NOMO-1 treated with DMSO at 0.1 percent for 48 hours (cell line): ENCODE data around the gene C1orf146.
A peak's percentile ranks its signal among the peaks of the same experiment; 100 is the strongest.
"Not testable (repeated sequence)": the region's sequence is repeated elsewhere in the genome, so short reads cannot be mapped to it uniquely, and the experiment has no call there.

ENCODE experiments used
- DNase-seq: peaks from one replicate; lab custom pipeline; 2025; ENCODE audit not compliant: unreplicated experiment; lab: John Stamatoyannopoulos, UW

C1orf146 gene

GRCh38 chr1:92273039-92273438 is 55.3 kb downstream of the C1orf146 start:
- no peak for DNase-seq

DNA sequence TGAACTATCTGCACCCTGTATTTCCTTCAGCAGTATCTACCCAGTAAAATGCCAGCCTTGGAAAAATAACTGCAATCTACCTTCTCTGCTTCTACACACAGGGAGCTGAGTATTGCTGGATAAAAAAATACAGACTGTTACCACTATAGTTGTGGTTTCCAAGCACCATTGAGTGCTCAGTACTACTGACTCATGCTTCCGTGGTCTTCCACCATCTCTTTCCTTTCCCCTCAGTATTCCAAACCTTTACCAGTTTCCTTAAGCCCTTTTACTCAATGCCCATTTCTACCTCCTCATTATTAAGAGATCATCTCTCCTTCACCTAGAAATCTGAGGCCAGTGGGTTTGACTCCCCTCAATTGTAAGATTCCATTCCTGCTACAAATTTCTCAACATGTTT is 57.2 kb downstream of the C1orf146 start:
- DNase-seq = no peak

GRCh38 chr1:92276082-92276481 is 58.4 kb downstream of the C1orf146 start:
- DNase-seq = no peak

DNA sequence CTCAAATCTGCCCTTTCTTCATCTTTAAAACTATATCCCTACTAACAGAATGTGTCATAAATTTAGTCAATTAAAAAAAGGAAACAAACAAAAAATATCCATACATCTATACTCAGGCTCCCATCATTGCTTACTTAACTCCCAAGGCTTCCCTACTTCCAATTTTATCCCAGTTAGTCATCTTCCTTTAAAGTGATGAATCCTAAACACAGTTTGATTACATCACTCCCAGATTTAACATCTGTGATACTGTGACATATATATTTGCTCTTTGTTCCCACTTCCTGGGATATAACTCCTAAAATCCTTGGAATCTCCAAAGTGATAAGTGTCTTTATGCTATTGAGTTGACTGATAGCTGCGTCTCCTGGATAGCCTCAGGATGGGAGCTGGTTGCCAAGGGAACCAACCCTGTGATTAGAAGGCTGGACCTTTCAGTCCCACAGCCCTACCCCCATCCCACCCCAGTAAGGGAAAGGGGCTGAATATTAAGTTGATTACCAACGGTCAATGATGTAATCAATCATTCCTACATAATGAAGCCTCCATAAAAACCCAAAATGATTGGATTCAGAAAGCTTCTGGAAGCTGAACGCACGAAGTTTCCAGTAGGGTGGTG is 59.5 kb downstream of the C1orf146 start:
- DNase-seq = no peak

DNA sequence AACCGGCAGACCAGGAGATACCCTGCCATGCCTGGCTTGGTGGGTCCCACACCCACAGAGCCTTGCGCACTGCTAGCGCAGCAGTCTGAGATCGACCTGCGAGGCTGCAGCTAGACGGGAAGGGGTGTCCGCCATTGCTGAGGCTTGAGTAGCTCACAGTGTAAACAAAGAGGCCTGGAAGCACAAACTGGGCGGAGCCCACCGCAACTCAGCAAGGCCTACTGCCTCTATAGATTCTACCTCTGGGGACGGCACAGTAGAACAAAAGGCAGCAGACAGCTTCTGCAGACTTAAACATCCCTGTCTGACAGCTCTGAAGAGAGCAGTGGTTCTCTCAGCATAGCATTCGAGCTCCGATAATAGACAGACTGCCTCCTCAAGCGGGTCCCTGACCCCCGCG is 62.1 kb downstream of the C1orf146 start:
- DNase-seq = not testable (repeated sequence)

DNA sequence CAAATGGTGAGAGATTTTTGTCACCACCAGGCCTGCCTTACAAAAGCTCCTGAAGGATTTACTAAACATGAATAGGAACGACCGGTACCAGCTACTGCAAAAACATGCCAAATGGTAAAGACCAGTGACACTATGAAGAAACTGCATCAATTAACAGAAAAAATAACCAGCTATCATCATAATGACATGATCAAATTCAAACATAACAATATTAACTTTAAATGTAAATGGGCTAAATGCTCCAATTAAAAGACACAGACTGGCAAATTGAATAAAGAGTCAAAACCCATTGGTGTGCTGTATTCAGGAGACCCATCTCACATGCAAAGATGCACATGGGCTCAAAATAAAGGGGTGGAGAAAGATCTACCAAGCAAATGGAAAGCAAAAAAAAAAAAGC is 63.7 kb downstream of the C1orf146 start:
- DNase-seq = not testable (repeated sequence)

GRCh38 chr1:92291372-92291999 is 73.8 kb downstream of the C1orf146 start:
- peak; percentile 54 for DNase-seq
